Measurements from ENCODE around the gene NPAS2.

DNA sequence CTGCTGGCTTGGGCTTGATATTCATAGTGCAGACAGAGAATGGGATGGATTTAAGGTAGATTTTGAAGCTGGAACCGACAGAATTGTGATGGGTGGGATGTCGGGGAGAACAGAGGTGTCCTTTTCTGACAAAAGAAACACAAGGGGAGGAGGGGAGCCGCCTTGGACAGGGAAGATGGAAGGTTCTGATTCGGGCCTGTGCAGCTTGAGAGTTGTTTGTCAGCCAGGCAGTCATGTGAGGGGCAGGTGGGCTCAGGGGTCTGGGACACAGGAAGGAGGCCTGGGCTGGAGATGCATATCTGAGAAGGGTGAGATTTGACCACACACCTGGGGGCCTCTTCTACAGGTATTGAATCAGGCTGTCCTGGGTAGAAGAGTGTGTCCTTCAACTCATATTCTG lies 41.4 kb downstream of the NPAS2 start:
- TF ChIP-seq POLR2A (IDR thresholded peaks at IDR 0.05) (no peak), EP300 (IDR thresholded peaks at IDR 0.05) (no peak)
- TF ChIP-seq, protein P1, sequence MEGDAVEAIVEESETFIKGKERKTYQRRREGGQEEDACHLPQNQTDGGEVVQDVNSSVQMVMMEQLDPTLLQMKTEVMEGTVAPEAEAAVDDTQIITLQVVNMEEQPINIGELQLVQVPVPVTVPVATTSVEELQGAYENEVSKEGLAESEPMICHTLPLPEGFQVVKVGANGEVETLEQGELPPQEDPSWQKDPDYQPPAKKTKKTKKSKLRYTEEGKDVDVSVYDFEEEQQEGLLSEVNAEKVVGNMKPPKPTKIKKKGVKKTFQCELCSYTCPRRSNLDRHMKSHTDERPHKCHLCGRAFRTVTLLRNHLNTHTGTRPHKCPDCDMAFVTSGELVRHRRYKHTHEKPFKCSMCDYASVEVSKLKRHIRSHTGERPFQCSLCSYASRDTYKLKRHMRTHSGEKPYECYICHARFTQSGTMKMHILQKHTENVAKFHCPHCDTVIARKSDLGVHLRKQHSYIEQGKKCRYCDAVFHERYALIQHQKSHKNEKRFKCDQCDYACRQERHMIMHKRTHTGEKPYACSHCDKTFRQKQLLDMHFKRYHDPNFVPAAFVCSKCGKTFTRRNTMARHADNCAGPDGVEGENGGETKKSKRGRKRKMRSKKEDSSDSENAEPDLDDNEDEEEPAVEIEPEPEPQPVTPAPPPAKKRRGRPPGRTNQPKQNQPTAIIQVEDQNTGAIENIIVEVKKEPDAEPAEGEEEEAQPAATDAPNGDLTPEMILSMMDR (IDR thresholded peaks at IDR 0.05), result no peak

All from tibial nerve (tissue), 4 donors.